ENCODE measurements around the gene SLC25A6. TPM values are rescaled to one million over a fixed set of nuclear protein-coding genes. Genes with fewer than 3 reads are reported as not detected.
"Not testable (repeated sequence)": the region's sequence is repeated elsewhere in the genome, so short reads cannot be mapped to it uniquely, and the experiment has no call there.

SLC25A6 gene
- total RNA-seq, result 173 and 256 TPM in 2 replicates

GRCh38 chrX:1391707-1392375, at the start of gene SLC25A6:
Gene SLC25A6 (minus strand): TSS chrX:1392113. CDS start chrX:1392009, 104 bp downstream.
- DNase-seq (ENCODE audit: low read depth, low spot score), result peak; percentile 90

GRCh38 chrX:1440506-1440905, 48.6 kb upstream of the SLC25A6 start:
- no peak for DNase-seq (ENCODE audit: low read depth, low spot score)

GRCh38 chrX:1435241-1435895, 43.5 kb upstream of the SLC25A6 start:
- DNase-seq (ENCODE audit: low read depth, low spot score), result no peak

GRCh38 chrX:1434871-1435240, 42.9 kb upstream of the SLC25A6 start:
- no peak for DNase-seq (ENCODE audit: low read depth, low spot score)

- DNase-seq (ENCODE audit: low read depth, low spot score), result no peak
These were observed 41.9 kb upstream of the SLC25A6 start for GRCh38 chrX:1433646-1434357.

- no peak for DNase-seq (ENCODE audit: low read depth, low spot score)
These were observed 38.5 kb upstream of the SLC25A6 start for GRCh38 chrX:1430451-1430850.

- no peak for DNase-seq (ENCODE audit: low read depth, low spot score)
These were observed 35.8 kb upstream of the SLC25A6 start for GRCh38 chrX:1427756-1428155.

GRCh38 chrX:1426321-1426720, 34.4 kb upstream of the SLC25A6 start:
- DNase-seq (ENCODE audit: low read depth, low spot score), result not testable (repeated sequence)

- DNase-seq (ENCODE audit: low read depth, low spot score), result no peak
These were observed 33.5 kb upstream of the SLC25A6 start for GRCh38 chrX:1425381-1425780.

- DNase-seq (ENCODE audit: low read depth, low spot score), result no peak
These were observed 32.4 kb upstream of the SLC25A6 start for GRCh38 chrX:1424147-1424851.

- no peak for DNase-seq (ENCODE audit: low read depth, low spot score)
These were observed 31.3 kb upstream of the SLC25A6 start for GRCh38 chrX:1423215-1423614.

GRCh38 chrX:1422135-1422465, 30.2 kb upstream of the SLC25A6 start:
- DNase-seq (ENCODE audit: low read depth, low spot score), result no peak

- no peak for DNase-seq (ENCODE audit: low read depth, low spot score)
These were observed 29.7 kb upstream of the SLC25A6 start for GRCh38 chrX:1421433-1422134.

- no peak for DNase-seq (ENCODE audit: low read depth, low spot score)
These were observed 28.5 kb upstream of the SLC25A6 start for GRCh38 chrX:1420371-1420770.

- DNase-seq (ENCODE audit: low read depth, low spot score), result no peak
These were observed 27.8 kb upstream of the SLC25A6 start for GRCh38 chrX:1419545-1420355.

GRCh38 chrX:1418901-1419544, 27.1 kb upstream of the SLC25A6 start:
- DNase-seq (ENCODE audit: low read depth, low spot score), result no peak

- no peak for DNase-seq (ENCODE audit: low read depth, low spot score)
These were observed 26.2 kb upstream of the SLC25A6 start for GRCh38 chrX:1417921-1418771.

- DNase-seq (ENCODE audit: low read depth, low spot score), result no peak
These were observed 25.2 kb upstream of the SLC25A6 start for GRCh38 chrX:1416965-1417760.

Measured in pulmonary artery endothelial cell (primary cell).